ENCODE data around the gene ADD2. TPM values are rescaled to one million over a fixed set of nuclear protein-coding genes. Genes with fewer than 3 reads are reported as not detected.
"Not testable (repeated sequence)": the region's sequence is repeated elsewhere in the genome, so short reads cannot be mapped to it uniquely, and the experiment has no call there.

The ADD2 gene
- total RNA-seq, 3 donors from 2014 or later, result 0.43 to 4.0 (median 1.1) TPM

- Histone ChIP-seq H3K4me1 (ENCODE audit: low read depth) (no peaks in the 10 kb centered on the region), H3K4me3 (no peak overlapping the region), H3K9me3 (no peaks in the 10 kb centered on the region), H3K36me3 (ENCODE audit: low read depth) (no peaks in the 10 kb centered on the region)
- TF ChIP-seq CTCF (IDR thresholded peaks at IDR 0.05), result no peak
- ATAC-seq (no peak), DNase-seq (no peak)
- intact Hi-C loops (cut with DNase I, micrococcal nuclease), result no loop called here
Measured at GRCh38 chr2:70626254-70626990, 141.6 kb downstream of the ADD2 start.

DNA sequence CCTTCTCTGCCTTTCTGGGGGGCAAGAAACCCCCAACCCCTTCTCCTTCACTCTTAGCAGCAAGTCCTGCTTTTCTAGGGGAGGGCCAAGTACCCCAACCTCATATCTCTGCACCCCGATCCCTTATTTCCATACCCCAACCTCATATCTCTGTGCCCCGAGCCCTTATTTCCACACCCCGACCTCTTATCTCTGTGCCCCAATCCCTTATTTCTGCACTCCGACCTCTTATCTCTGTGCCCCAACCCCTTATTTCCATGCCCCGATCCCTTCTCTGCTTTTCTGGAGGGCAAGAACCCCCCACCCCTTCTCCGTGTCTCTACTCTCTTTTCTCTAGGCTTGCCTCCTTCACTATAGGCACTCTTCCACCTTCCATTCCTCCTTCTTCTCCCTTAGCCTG, 146.5 kb downstream of the ADD2 start:
- H3K4me3 ChIP-seq; H3K36me3 ChIP-seq (ENCODE audit: low read depth); intact Hi-C loops (cut with DNase I, micrococcal nuclease); ATAC-seq; H3K4me1 ChIP-seq (ENCODE audit: low read depth); H3K9me3 ChIP-seq; DNase-seq: not testable (repeated sequence)

GRCh38 chr2:70620020-70620419, 148.0 kb downstream of the ADD2 start:
- intact Hi-C loops (cut with DNase I, micrococcal nuclease), result no loop called here
- Histone ChIP-seq H3K4me3 (no peak overlapping the region), H3K4me1 (ENCODE audit: low read depth) (peaks cover 3% of the 10 kb centered on the region), H3K9me3 (no peaks in the 10 kb centered on the region), H3K36me3 (ENCODE audit: low read depth) (no peaks in the 10 kb centered on the region)
- ATAC-seq (no peak), DNase-seq (no peak)
- no peak for TF ChIP-seq CTCF (IDR thresholded peaks at IDR 0.05)

- ATAC-seq (no peak), DNase-seq (no peak)
- Histone ChIP-seq H3K9me3 (no peaks in the 10 kb centered on the region), H3K4me1 (ENCODE audit: low read depth) (peaks cover 3% of the 10 kb centered on the region), H3K36me3 (ENCODE audit: low read depth) (no peaks in the 10 kb centered on the region), H3K4me3 (no peak overlapping the region)
- TF ChIP-seq CTCF (IDR thresholded peaks at IDR 0.05), result no peak
- intact Hi-C loops (cut with DNase I, micrococcal nuclease), result loop anchor here (5.0 to 10.0 kb wide), 2 partner anchors 277 to 314 kb away; partner anchors contain the start of gene FAM136A (in 2 of the 2)
Measured at GRCh38 chr2:70619167-70619566, 148.8 kb downstream of the ADD2 start.

- Histone ChIP-seq H3K36me3 (ENCODE audit: low read depth) (no peaks in the 10 kb centered on the region), H3K9me3 (no peaks in the 10 kb centered on the region), H3K4me3 (no peak overlapping the region), H3K4me1 (ENCODE audit: low read depth) (peaks cover 3% of the 10 kb centered on the region)
- peak; percentile 95 for ATAC-seq
- no peak for TF ChIP-seq CTCF (IDR thresholded peaks at IDR 0.05)
- intact Hi-C loops (cut with DNase I, micrococcal nuclease), result loop anchor here (2.0 to 10.0 kb wide), 3 partner anchors 274 to 311 kb away; partner anchors contain the start of gene FAM136A (in 2 of the 2)
- DNase-seq, result peak in 2 of 3 donors; percentile 40 to 56
Measured at GRCh38 chr2:70616168-70616694, 151.8 kb downstream of the ADD2 start.

GRCh38 chr2:70615222-70615621, 152.8 kb downstream of the ADD2 start:
- TF ChIP-seq CTCF (IDR thresholded peaks at IDR 0.05), result no peak
- H3K9me3 ChIP-seq, result no peaks in the 10 kb centered on the region
- H3K36me3 ChIP-seq (ENCODE audit: low read depth), result no peaks in the 10 kb centered on the region
- H3K4me1 ChIP-seq (ENCODE audit: low read depth), result peaks cover 3% of the 10 kb centered on the region
- H3K4me3 ChIP-seq, result no peak overlapping the region
- ATAC-seq (no peak), DNase-seq (no peak)
- intact Hi-C loops (cut with DNase I, micrococcal nuclease), result loop anchor here (5.0 to 10.0 kb wide), 2 partner anchors 273 to 310 kb away; partner anchors contain the start of gene FAM136A (in 2 of the 2)
